GM12878 (cell line): ENCODE results near the gene TTLL7. TPM values are rescaled to one million over a fixed set of nuclear protein-coding genes. Genes with fewer than 3 reads are reported as not detected.

Experiments used
- ATAC-seq: fragments of 200-7000 bp; cut with Tn5 transposase; 3 replicates; pipeline ENCODE4 v1.9.1; 2020; ENCODE audit warnings: mild to moderate bottlenecking, moderate library complexity
- BruUV-seq: library from RNA; stranded (reverse); fragments of 400-500 nt; replicated peaks from 2 replicates; lab custom pipeline; 2021; lab: Mats Ljungman, UMichigan
- CTCF ChIA-PET: fragments of 300-600 bp; sonication (Branson Sonifier 250); formaldehyde crosslinking; extraction: SDS; loops from one replicate; lab custom pipeline; 2021; ENCODE audit warnings: inconsistent platforms; lab: Yijun Ruan, JAX
- POLR2A ChIA-PET: fragments of 350-600 bp; formaldehyde crosslinking; extraction: SDS; loops from one replicate; lab custom pipeline; 2021; ENCODE audit warnings: inconsistent platforms; lab: Charles Lee
- RAD21 ChIA-PET: fragments of 300-600 bp; sonication (Branson Sonifier 250); formaldehyde crosslinking; loops from one replicate; lab custom pipeline; 2023; ENCODE audit warnings: antibody characterized with exemption; ENCODE audit not compliant: unreplicated experiment; lab: Charles Lee
- SMC1A ChIA-PET: fragments of 300-600 bp; sonication (Branson Sonifier 250); formaldehyde crosslinking; loops from one replicate; lab custom pipeline; 2023; ENCODE audit not compliant: unreplicated experiment, uncharacterized antibody; lab: Charles Lee
- DNase-seq: peaks from one replicate; pipeline ENCODE4 v3.0.0-alpha.2; 2011; ENCODE audit warnings: low read depth, low spot score
- FAIRE-seq: peaks from 3 replicates; lab custom pipeline; 2011; peaks lifted over from hg19 to GRCh38; lab: Jason Lieb, UNC
- H2AFZ ChIP-seq: 2 replicates; pipeline ENCODE4 v1.6.0; 2011; ENCODE audit warnings: low read depth, low read length, control low read depth; ENCODE audit not compliant: control insufficient read depth
- H3K27ac ChIP-seq: 2 replicates; pipeline ENCODE4 v1.5.1; 2011; ENCODE audit warnings: control low read depth; ENCODE audit not compliant: control insufficient read depth, insufficient read depth
- H3K27me3 ChIP-seq, 2 experiments: replicated peaks in 1 of 2; 2 replicates each; pipeline versions ENCODE4 v1.6.0 to v1.6.1; 2011; ENCODE audit warnings: low read length in 1 of 2; ENCODE audit not compliant: control insufficient read depth in 2 of 2, insufficient read depth in 2 of 2
- H3K36me3 ChIP-seq, 2 experiments: 2 replicates each; pipeline ENCODE4 v1.5.1; 2011; ENCODE audit warnings: low read length in 1 of 2; ENCODE audit not compliant: control insufficient read depth in 2 of 2, insufficient read depth in 2 of 2
- H3K4me1 ChIP-seq: 2 replicates; pipeline ENCODE4 v1.6.1; 2011; ENCODE audit warnings: mild to moderate bottlenecking, low read length, moderate library complexity, mixed read lengths; ENCODE audit not compliant: control insufficient read depth, insufficient read depth
- H3K4me2 ChIP-seq: 2 replicates; pipeline ENCODE4 v1.6.0; 2011; ENCODE audit warnings: control low read depth; ENCODE audit not compliant: control insufficient read depth, insufficient read depth
- H3K4me3 ChIP-seq: fragments of 200-600 bp; sonication (generic); 2 replicates; pipeline ENCODE4 v1.5.1; 2016
- H3K79me2 ChIP-seq: 2 replicates; pipeline ENCODE4 v1.6.0; 2011; ENCODE audit warnings: low read length; ENCODE audit not compliant: control insufficient read depth, insufficient read depth
- H3K9ac ChIP-seq: 2 replicates; pipeline ENCODE4 v1.8.0; 2011; ENCODE audit warnings: low read length, control low read depth, mixed read lengths; ENCODE audit not compliant: control insufficient read depth, insufficient read depth
- H3K9me3 ChIP-seq: replicated peaks from 3 replicates; pipeline ENCODE4 v1.5.1; 2011; ENCODE audit warnings: mild to moderate bottlenecking, low read length; ENCODE audit not compliant: control insufficient read depth, insufficient read depth
- H4K20me1 ChIP-seq: 2 replicates; pipeline ENCODE4 v1.6.0; 2011; ENCODE audit not compliant: control insufficient read depth, insufficient read depth
- BMI1 ChIP-seq: fragments of 450-650 bp; IDR thresholded peaks from 2 replicates; pipeline ENCODE4 v1.6.1; 2016; ENCODE audit warnings: mild to moderate bottlenecking, moderate library complexity, borderline replicate concordance
- CEBPB ChIP-seq, 2 experiments: fragments of 150-350 bp in 1 of 2; IDR thresholded peaks; 2 replicates each; pipeline ENCODE4 v1.6.1; 2012 to 2014; ENCODE audit warnings: low read depth in 2 of 2, low read length in 2 of 2, borderline replicate concordance in 1 of 2, inconsistent platforms in 1 of 2
- E2F4 ChIP-seq: IDR thresholded peaks from 2 replicates; pipeline ENCODE4 v1.6.1; 2012; ENCODE audit warnings: low read depth, low read length, improper control_type of control experiment
- IKZF2 ChIP-seq, 2 experiments: fragments of 450-650 bp; IDR thresholded peaks; 2 replicates each; pipeline ENCODE4 v1.6.1; 2017; ENCODE audit warnings: mild to moderate bottlenecking in 2 of 2, moderate library complexity in 2 of 2
- JUND ChIP-seq: IDR thresholded peaks from 2 replicates; pipeline ENCODE4 v1.6.1; 2012; ENCODE audit warnings: low read depth, mild to moderate bottlenecking, low read length, improper control_type of control experiment, moderate library complexity
- NR2F1 ChIP-seq: fragments of 450-650 bp; conservative IDR thresholded peaks from 2 replicates; pipeline ENCODE4 v1.6.1; 2017; ENCODE audit warnings: mild to moderate bottlenecking
- SIX5 ChIP-seq: IDR thresholded peaks from 2 replicates; pipeline ENCODE4 v1.6.1; 2011; ENCODE audit warnings: mild to moderate bottlenecking, low read depth, low read length, moderate library complexity; ENCODE audit not compliant: severe bottlenecking
- SMAD1 ChIP-seq: fragments of 450-650 bp; IDR thresholded peaks from 2 replicates; pipeline ENCODE4 v1.6.1; 2018; ENCODE audit warnings: mild to moderate bottlenecking, low read depth; ENCODE audit not compliant: partially characterized antibody
- in situ Hi-C: fragments of 300-500 bp; cut with MboI; formaldehyde crosslinking; loops from 9 replicates; pipeline ENCODE4 v1.14.3; 2018; ENCODE audit warnings: mixed read lengths
- intact Hi-C: fragments of 100-400 bp; cut with micrococcal nuclease; formaldehyde crosslinking; loops from one replicate; pipeline ENCODE4 v1.14.2; 2022; ENCODE audit not compliant: unreplicated experiment
- polyA plus RNA-seq, 11 experiments: library from polyadenylated mRNA; depleted of rRNA in 4 of 11; unstranded in 6 of 11; stranded (reverse) in 5 of 11; fragments of >200 nt; fragmentation: Nextera tagmentation in 4 of 11; fragmentation: Illumina TruSeq in 1 of 11; extraction: Ambion mirVana in 4 of 11; extraction: Trizol in 1 of 11; gene quantifications; 1 replicate in 1 of 11; 2 replicates in 10 of 11; pipeline versions ENCODE4 v1.2.1 to v1.2.3, GENCODE V29; 2011 to 2016; ENCODE audit warnings: inconsistent platforms in 2 of 11, missing spikeins in 2 of 11, low read depth in 1 of 11
- total RNA-seq, 4 experiments: library from RNA; depleted of rRNA in 3 of 4; stranded (reverse); fragments of >200 nt in 3 of 4; fragmentation: Illumina TruSeq in 1 of 4; extraction: Trizol in 1 of 4; gene quantifications; 2 replicates each; pipeline versions ENCODE4 v1.2.1 to v1.2.3, GENCODE V29; 2013 to 2021

TTLL7 gene
- total and polyA plus RNA-seq, 10 of the 15 experiments (the other 5 are each of a cell fraction or from before 2014, with no cell fraction given), result 0.03 to 1.4 (median 0.61) TPM

DNA sequence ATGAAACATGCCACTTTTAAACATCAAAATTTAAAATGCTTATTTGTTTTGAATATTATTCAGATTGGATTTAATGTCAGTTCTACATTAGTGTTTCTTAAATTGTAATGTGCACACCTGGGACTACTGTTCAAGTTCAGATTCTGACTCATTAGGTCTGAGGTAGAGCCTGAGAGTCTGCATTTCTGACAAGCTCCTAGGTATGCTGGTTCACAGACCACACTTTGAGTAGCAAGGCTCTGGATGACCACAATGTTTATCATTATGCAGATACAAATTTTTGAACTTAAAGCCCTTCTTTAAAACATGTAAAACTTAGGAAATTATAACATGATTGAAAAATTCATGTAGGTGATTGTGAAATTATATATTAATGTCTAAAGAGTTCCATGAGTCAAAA lies 40.2 kb downstream of the TTLL7 start:
- ChIA-PET SMC1A (no interaction called here), POLR2A (no interaction called here), CTCF (no interaction called here), RAD21 (no interaction called here)
- no peaks in the 10 kb centered on the region for H3K36me3 ChIP-seq
- no peak overlapping the region for H2AFZ ChIP-seq
- in situ Hi-C loops, result no loop called here
- H3K4me3 ChIP-seq, result no peak overlapping the region
- no peak overlapping the region for H3K9ac ChIP-seq
- H3K27me3 ChIP-seq, result no peaks in the 10 kb centered on the region
- no peak for DNase-seq
- no peak for ATAC-seq
- no peak overlapping the region for H3K27ac ChIP-seq
- H3K4me1 ChIP-seq, result no peaks in the 10 kb centered on the region
- TF ChIP-seq SIX5 (no peak), E2F4 (no peak), IKZF2 (IDR thresholded peaks at IDR 0.05) (no peak), CEBPB (IDR thresholded peaks at IDR 0.05; ENCODE audit: borderline replicate concordance in 1 of 2, low read depth in 2 of 2, low read length in 2 of 2) (no peak), JUND (no peak), NR2F1 (no peak), SMAD1 (no peak), BMI1 (no peak)
- no peaks in the 10 kb centered on the region for H3K9me3 ChIP-seq
- intact Hi-C loops, result no loop called here
- H3K79me2 ChIP-seq, result no peaks in the 10 kb centered on the region
- BruUV-seq, result no TSS peak
- H3K4me2 ChIP-seq, result no peak overlapping the region
- H4K20me1 ChIP-seq, result no peaks in the 10 kb centered on the region
- FAIRE-seq, result no peak
